Germinal center (tissue), 1 donor: Measurements from ENCODE around the gene MAB21L1.
A peak's percentile ranks its signal among the peaks of the same experiment; 100 is the strongest.

Experiments used
- DNase-seq: peaks from one replicate; pipeline ENCODE4 v3.0.0; 2012; ENCODE audit warnings: mixed read lengths, low spot score

MAB21L1 gene

DNA sequence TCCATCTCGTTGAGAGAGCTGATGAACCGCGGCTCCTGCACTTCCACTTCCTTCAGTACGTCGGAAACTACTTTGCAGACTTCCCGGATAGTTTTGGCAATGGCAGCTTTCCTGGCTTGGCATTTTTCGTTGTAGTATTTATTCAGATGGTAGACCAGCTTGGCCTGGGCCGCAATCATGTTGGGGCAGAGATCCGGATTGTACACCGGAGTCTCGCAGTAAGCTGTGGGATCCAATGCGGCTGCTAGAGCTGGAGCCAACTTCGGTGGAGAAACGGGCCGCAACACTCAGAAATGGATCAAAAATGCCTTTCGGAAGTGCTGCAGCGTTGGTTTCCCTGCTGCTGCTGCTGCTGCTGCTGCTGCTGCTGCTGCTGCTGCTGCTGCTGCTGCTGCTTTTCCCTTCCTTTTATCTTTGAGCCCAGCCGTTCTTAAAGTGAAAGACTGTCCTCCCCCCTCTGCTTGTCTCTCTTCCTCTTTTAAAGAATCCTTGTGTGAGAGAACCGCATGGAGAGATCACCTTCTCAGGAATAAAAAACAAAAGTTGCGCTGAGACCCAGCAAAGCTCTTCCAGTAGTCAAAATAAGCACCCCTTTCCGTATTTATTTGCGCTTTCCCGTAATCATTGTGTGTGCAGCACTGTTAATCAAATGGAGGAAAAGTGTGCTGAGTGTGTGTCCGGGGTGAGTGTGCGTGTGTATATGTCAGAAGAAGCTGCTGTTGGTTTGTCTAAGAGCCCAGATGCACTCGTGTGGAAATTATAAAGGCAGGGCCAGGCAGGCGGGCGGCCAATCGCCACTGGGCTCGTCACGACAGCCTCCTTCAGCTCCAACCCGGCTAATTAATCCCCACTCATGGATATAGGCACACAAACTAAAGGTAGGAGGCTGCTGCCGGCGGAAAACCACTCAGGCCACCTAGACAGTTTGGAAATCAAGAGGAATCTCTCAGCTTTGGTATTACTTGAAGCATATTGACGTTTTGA is at the start of gene MAB21L1:
TSS of gene MAB21L1 (minus strand) at position 730 of the 984 bp plus-strand sequence. CDS start at position 179, 551 bp downstream.
- DNase-seq: peak; percentile 5

DNA sequence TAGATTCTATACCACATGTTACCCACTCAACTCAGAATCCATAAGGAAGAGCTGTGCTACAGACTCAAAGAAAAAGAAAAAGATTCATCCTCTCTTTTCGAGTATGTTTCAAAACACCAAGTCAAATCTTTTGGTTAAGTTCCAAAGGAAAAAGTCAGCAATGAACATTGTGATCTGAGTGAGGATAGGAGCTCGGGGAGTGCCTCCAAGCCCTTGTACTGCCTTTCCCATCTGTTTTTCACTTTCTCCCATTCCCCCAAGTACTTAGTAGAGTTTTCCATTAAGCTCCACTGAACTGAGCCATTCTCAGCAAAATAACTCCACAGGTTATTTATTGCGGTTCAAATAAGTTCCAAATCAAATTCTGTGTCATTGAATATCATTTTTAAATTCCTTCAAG is 47.7 kb upstream of the MAB21L1 start:
- no peak for DNase-seq

DNA sequence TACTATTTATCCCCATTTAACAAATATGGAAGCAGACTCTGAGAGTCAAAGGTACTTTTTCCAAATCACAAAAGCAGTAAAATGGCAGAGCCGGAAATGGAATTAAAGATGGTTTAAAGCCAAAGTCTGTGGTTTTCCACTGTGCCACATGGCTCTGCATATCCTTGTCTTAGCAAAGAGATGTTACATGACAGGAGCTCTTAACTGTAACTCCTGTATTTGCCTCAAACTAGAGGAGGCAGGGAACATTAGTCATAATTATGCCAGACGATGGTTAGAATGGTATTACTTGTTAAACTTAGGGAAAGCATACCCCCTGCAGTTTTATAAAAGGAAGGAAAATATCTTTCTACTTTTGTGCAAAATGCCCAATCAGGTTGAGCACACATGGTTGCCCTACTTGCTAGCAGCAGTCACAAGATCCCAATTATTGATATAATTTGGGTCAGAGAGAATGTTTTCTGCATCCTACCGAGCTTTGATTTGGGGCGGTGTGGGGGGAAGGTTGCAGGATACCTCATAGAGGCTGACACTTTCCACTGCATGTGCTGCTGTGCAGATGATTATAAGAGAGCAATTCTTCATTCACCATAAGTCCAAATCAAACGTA is 42.0 kb upstream of the MAB21L1 start:
- no peak for DNase-seq

DNA sequence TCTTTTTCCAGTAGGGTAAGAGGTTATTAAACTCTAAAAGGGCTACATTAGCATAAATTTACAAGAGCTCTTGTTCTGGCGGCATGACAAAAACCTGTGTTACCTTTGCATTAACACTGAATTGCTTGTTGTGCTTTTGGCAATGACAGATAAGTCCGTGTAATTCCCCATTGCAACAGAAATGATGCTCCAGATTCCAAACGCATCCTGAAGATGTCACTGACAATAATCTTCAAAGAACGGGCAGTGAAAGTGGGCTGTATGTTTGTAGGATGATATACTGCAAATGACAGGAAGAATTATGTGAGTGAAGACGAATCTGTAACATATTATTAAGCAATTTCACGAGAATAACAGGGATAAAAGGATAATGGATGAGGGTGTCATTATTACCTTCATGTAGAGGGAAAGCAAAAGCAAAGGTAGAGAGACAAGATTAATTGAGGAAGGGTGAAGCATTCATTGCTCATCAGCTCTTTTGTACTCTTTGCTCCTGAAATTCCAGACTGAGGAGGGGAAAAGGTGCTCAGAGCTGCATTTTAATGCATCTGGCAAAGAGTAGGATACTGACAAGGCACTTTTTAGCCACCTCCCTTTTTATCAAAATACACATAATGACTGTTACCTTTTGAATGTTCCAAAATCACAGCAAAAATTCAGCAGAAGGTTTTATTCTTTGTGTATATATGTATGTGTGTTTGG is 38.5 kb upstream of the MAB21L1 start:
- DNase-seq: no peak

DNA sequence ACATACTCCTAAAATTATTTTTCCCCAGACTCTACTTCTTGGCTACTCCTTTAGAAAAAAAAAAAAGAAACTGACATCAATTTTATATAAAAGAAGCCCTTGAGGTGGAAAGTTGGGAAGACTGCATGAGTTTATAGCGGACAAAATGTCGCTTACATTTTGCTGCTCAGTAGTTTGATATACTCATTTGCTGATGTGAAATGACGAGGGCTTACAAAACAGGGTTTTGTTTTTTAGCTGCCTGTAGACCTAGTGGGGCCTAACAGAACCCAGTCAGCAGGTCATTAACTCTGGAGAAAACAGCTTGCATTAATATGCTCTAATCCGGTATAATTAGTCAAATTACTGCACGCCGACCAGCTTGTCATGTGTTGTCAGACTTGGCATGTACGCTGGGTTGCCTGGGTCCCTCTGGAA is 37.6 kb upstream of the MAB21L1 start:
- DNase-seq: no peak

DNA sequence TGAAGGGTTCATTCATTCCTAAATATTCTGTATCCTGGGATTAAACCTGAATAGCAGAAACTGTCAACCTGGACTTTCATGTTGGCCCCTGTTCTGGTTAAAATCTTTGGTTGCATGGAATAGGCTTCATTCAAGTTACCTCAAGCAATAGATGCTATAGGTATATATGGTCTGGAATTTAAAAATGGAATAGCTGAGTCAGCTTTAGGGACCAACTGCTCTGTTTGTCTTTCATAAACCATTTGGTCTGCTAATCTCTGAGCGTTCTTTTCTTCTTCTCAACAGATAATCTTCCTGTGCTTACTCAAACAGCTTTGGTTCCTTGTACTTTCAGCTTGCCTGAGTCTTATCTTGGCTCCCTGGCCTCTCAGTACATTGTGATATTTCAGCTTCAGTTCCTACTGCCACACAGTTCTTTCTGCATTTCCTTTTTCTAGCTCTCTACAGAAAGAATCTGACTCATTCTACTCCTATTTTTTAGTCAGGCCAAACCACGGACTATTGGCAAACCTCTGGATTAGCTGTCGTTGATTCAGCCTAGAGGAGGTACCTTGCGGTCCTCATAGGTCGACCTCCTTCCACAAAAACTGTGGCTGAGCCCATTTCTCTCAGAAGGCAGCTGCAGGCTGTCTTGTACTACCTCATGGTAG is 35.9 kb upstream of the MAB21L1 start:
- DNase-seq: no peak

DNA sequence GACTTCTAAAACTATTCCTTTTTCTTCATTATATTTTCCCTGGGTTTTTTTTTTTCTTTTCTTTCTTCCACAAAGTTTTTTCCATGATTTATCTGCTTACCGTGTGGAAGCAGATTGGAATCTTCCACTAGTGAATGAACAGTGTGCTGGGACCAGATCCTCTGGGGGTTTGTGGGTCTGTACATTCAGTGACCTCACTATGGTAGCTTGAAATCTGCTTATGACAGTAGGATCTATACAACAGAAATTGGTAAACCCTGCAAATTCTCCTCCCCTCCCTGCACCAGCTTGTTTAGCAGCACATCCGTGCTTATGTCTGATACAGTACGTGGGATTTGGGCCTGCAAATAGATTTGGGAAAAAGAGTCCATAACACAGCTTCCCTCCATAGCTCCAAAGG is 26.0 kb upstream of the MAB21L1 start:
- DNase-seq: no peak

DNA sequence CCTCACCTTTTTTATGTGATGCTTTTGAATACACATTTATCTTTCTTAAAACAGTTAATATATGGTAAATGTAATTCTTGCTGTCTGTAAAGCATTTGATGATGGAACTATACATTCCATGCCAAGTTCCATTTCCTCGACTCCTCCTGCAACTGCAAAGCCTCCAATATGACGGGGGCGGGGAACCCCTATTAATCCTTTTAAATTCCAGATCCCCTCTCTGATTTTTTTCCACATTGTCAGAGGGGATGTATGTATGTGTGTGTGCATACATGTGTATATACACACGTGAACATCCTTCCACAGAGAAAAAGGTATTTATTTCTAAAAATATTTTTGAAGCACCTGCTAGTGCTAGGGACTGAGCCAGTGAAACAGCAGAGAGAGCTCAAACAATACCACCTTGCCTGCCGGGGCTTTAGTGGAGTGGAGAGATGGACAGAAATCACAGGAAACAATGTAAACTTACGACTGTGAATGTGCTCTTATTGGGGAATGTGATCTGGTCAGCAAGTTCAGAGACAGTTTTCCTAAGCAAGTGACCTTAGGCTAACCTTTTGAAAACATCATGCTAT is 25.3 kb upstream of the MAB21L1 start:
- DNase-seq: no peak

DNA sequence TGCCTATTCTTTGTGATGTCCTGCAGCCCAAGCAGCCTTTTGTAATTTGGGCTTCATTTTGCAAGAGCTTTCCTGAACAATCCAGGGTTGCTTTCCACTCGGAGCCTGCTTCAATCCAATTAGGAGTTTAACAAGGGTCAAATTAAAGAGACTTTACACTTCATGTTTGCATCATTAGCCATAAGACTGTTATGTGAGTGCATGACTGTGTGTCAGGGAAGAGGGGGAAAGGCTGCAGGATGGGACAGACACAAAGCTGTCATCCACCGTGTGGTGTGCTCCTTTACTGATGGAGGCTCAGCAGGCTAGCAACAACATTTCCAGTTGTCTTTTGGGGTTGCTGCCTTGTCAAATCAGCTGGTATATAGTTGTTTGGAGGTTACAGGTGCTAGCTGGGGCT is 23.7 kb upstream of the MAB21L1 start:
- no peak for DNase-seq

DNA sequence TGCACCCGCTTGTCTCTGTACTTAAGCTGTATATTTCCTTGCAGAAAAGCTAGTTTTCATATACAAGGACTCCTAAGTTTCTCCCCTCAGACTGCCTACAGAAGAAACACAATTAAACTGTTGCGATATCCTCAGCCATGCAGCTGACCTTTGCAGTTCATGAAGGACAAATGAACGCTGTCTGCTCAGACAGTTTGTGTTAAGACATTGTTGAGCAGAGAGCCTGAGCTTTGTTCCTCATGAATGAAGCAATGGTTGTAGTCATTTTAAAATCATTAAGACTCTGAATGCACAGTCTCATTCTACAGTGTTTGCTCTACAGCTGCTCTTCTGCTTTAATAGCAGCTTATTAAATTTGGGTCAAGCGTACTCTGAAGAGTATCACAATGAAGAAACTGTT is 23.2 kb upstream of the MAB21L1 start:
- DNase-seq: no peak

DNA sequence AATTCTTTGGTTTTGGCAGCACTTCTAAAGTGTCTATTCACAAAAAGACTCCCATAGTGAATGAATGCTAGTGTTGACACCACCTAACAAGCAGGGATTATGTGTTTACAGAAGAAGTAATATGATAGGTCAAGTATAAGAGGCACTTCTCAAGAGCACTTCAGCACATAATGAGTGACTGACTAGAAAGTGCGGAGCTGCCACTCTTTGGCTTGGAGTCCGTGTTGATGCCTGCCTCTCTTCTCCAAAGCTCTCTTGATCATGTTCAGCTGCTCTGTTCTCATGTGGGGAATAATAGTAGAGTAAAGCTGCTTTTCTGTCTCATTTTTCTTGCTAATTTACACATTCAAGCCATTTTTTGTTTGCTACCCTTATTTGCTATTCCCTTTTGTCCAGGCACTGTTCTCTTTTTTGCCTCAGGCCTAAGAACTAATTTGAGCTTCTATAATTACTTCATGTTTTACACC is 22.7 kb upstream of the MAB21L1 start:
- no peak for DNase-seq

DNA sequence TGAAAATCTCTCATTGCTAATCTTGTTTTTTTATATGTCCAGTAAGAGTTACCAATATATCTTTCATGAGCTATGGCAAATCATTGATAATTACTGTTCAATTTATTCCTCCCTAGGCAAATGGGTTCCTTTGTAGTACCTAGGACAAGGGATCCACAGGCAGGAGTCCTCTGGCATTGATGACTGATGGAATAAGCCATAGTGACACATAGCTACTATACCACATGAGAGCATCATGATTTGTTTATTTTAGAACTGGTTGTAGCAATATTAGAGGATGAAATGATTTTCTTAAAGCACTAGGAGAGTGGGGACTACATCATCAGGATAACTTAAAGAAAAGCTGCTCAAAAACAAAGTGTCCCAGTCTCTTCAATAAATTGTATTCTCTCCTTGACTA is 21.7 kb upstream of the MAB21L1 start:
- no peak for DNase-seq

DNA sequence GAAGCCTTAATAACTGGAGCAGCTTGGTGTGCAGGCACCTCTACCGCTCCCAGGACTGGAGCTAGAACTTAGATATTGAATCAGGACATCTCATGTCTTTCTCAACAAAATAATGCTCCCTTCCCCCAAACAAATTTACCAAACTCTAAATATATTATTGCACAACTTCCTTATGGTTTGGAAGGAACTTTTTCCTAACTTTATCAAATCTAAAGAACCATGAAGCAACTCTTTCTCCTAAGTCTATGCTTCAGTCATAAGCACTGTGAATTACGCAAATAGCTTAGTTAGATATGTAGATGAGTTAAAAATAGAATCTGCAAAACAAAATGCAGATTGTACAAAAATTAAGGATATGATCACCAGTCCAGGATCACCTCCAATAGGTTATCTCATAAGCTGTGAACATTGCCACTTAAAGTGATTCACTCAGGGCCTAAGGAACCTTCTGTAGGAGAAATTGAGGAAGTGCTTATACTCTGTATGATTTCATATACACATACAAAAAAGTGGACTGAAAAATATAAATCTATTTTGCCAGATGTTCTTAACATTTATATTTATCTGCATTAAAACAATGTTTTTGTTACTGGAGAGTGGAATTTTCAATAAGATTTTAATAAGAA is 20.4 kb upstream of the MAB21L1 start:
- DNase-seq: no peak

DNA sequence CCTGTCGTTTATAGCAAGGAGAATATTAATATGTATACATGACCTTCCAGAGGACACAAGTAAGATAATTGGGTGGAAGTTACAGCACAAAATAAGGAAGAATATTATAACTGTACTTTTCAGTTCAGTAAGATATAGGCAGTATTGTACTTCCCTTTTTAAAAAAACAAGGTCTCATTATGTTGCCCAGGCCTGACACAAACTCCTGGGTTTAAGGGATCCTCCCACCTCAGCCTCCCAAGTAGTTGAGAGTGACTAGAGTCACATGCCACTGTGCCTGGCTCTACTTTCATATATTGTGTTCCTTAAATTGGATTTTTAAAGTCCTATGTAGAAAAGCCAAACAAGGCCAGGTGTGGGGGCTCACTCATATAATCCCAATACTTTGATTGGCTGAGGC is 19.5 kb upstream of the MAB21L1 start:
- DNase-seq: no peak

DNA sequence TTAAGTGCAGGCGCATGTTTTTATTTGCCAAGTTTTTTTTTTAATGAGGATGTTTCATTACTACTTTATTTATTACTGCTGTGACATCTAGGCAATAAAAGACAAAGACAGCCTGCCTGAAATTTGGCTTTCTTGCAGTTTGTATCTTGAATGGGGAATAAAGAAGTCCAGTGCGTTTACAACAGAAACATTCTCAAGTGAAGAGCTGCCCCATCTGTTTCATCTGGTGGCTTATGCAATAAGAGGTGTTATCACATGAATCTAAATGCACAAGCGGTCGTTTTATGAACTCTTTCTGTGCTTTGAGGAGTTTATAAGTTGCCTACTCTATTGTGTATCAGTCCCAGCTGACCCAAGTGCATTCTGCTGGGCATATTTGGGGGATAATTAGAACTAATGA is 12.6 kb upstream of the MAB21L1 start:
- DNase-seq: no peak

DNA sequence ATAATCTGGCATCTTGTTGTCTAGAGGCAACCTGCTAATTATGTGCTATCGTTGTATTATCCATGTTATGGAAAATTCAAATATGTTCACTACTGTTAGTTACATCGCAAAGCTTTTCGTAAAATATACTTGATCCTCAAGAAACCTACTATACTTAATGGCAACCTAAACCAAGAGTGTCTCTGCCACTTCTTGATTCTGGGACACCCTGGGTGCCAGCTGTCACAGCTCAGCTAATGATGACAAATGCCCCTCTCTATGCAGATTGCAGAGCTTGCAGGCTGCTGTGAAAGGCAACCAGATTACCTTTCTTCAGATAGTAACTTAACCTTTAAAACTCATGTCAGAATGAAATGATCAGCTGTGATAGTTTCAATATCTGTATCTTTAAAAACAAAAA is 8.9 kb upstream of the MAB21L1 start:
- no peak for DNase-seq

DNA sequence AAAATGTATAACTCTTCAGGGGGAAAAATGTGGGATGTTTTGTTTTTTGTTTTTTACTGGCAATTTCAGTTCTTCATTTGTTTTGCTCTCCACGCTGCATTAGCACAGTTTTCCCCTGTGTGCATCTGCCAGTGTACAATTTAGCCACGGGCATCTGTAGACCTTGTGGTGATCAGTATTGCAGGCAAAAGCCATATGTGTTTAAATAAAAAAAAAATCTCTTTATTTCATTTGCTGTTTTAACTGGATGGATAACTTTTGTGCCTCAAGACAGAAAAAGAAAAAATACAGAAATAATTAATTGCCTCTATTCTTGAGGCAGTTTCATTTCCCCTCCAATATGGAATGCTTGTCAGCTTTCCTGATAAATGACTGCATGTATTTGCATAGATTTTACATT is 7.9 kb upstream of the MAB21L1 start:
- no peak for DNase-seq

DNA sequence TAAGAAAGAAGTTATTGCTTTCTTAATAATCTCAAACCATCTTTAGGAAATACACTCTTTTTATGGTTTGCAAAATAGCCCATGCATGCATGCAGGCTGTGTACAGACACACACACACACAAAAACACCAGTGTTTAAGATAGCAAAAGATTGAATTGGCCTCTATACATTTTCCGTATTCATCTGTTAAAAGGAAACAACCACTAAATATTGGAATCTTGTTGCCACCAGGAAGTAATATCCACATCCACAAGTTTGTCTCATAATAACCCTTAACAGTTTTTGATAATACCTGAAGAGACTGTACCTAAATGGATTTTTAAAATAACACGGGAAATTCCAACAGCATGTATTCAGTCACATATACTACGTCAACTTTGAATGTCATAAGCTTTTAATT is 7.3 kb upstream of the MAB21L1 start:
- no peak for DNase-seq

DNA sequence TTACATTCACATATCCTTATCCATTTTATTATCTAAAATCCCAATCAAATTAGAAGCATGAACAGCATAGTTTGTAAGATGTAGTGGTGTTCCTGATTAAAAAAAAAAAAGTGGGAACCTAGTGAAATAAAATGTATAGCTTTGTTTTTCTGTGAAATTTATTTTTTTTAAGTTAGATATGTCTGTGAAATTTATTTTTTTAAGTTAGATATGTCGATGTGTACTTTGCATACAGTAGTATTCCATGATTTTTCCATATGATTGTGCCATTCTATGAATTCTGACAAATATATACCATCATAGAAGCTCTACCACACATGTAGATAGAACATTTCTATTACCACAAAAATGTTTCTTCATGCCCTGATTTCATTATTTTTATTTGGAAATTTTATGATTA is 6.0 kb upstream of the MAB21L1 start:
- DNase-seq: no peak

DNA sequence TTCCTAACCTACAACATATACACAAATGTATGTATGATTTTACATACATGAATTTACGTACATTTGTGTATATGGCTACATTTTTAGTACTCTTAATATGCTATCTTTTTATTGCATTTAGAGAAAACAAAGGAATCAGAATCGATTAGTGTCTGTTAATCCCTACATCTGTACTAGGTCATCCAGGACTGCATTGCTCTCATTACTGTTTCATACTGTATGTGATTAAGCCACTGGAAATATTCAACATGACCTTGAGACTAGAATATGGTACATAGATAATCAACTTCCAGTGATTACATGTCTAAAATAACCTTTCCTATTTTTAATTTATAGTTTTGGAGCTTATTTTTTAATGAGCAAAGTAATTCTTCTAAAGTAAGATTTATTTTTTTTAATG is 5.3 kb upstream of the MAB21L1 start:
- DNase-seq: no peak

DNA sequence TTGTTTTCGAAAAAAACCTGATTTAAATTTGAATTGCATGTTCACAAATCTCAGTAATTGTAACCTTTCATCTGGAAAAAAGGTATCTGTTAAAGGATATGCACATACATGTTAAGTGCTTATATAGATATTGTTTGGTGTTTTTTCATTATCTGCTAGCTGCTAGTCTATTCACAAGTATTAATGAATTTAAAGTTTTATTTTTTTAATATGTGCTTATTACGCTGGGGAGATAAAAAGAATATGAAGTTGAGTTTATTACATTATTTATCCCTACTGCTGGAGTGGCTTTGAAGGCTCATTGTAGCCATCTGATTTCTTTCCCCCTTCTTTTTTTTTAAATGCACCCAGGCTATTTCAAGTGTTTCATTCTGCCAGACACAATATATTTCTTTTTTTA is 3.9 kb upstream of the MAB21L1 start:
- no peak for DNase-seq
